Measurements from ENCODE around the gene TCHP.
A peak's percentile ranks its signal among the peaks of the same experiment; 100 is the strongest.
"Not testable (repeated sequence)": the region's sequence is repeated elsewhere in the genome, so short reads cannot be mapped to it uniquely, and the experiment has no call there.

Gene TCHP

DNA sequence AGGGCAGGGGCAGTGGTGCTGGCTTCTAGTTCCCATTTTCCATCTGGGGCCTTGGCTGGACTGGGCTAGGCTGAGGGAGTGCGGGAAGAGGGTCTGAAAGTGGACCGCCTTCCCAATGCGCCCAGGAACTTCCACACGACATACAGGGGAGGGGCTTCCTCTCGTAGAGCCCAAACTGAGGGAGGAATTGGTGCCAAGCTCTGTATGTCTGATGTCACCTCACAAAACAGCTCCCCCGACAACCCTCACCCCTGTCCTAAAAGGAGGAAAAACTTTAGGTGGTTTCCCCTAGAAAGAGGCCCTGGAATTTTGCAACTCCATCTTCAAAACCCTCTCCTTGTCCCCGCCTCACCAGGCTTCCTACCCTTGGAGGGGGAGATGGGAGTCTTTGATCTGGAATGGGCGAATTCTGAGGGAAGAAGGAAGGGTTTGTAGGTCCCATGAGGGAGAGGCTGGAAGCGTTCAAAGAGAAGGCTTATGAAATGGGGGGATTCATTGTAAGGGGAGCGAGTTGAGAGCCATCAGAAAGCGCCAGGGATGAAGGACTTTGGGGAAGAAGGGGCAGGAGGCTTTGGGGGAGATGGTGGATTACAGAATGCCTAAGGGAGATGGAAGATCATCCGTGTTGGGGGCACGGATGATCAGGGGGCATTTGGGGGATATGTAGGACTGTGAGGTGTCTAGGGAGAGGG, 20.6 kb upstream of the TCHP start:
- DNase-seq (ENCODE audit: low spot score) = no peak

DNA sequence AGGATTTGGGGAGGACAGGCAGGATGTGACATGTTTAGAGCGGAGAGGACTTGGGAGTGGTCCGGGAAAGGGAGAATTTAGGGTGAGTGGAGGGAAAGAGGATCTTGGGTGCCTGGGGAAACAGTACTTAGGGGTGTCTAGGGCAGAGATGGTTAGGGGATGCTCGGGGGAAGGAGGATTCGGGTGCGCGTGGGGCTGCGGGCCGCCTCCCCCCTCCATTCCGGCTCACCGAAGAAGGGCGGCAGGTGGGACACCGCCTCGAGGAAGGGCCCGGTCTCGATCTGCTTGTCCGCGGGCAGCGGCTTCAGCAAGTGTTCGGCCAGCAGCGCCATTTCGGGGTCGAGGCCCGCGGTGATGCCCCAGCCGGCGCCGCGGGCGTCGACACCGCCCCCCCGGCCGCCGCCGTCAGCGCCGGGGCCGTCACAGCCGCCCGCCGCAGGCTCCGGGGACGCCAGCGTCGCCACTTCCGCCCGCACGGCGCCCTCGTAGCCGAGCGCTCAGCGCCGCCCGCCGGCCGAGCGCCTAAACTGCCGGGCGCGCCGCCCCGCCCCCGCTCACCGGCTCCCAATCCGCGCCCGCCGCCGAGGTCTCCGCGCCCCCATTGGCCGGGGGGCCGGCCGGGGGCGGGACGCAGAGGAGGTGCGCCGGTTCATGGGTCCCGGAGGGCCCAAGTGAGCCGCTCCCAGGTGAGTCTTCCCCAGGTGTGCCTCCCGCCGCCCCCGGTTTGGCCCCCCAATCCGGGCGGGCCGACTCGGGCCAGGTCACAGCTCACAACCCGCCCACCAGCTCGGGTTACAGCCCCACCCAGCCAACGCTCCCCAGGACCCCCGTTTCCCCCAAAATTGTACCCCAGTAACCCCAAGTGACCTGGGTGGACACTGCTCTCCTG, 19.8 kb upstream of the TCHP start, which contains the start of gene GLTP:
Gene GLTP (minus strand): TSS at position 499 of the 889 bp plus-strand sequence. CDS start 167 bp downstream, at position 332.
- DNase-seq (ENCODE audit: low spot score) = peak; percentile 84

DNA sequence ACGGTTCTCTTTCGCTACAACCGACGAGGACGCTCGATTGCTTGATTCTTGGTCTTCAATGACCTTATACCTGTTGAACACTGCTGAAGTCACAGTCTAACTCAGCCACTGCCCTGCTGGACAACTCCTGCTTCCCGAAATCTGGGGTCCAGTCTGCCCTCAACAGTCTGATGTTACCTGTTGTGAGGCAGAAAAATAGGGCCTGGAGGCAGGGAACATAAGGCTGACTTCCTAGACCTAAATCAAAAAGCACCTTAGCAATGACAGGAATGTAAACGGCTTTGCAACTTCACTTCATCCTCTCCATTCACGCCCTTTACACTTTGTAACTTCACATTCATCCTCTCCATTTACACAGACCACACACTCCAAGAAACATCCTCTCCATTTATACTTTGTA, 19.1 kb upstream of the TCHP start:
- DNase-seq (ENCODE audit: low spot score) = no peak

DNA sequence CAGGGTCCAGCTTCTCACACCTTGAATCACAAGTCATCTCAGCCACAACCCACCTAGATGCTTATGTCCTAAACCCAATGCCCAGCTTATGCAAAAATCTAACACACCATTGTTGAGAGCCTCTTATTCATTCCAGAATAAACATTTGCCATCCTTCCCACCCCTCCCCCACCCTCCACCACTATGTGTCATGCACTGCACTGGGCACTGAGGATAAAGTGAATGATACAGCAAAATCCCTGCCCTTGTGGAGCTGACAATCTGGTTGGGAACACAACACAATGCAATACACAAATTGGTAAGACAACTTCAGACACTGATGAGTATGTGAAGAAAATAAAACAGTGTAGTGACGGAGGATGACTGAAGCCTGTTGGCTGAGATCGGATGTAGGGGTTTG, 18.3 kb upstream of the TCHP start:
- no peak for DNase-seq (ENCODE audit: low spot score)

DNA sequence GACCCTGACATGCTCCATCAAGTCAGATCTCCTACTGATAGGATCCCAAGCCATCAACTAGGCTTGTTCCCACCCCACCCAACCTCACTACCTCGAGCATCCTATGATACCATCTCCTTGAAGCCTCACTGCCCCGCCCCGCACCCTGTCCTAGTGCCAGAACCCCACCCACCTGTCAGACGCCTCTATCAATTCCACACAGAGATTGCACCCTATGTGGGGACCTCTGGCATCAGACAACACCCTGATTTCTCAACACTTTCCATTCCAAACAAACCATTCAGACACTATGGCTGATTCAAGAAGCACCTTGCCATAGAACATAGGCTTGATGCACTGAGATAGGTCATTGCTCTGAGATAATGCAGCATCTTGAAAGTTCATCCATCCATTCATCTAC, 16.6 kb upstream of the TCHP start:
- no peak for DNase-seq (ENCODE audit: low spot score)

DNA sequence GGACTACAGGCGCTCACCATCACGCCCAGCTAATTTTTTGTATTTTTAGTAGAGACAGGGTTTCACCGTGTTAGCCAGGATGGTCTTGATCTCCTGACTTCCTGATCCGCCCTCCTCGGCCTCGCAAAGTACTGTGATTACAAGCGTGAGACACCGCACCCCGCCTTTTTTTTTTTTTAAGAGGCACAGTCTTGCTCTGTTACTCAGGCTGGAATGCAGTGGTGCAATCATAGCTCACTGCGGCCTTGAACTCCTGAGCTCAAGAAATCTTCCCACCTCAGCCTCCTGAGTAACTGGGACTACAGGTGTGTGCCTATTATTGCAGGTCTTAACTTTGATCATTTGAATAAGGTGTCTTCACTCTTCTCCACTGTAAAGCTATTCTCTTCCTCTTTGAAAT, 14.5 kb upstream of the TCHP start:
- no peak for DNase-seq (ENCODE audit: low spot score)

DNA sequence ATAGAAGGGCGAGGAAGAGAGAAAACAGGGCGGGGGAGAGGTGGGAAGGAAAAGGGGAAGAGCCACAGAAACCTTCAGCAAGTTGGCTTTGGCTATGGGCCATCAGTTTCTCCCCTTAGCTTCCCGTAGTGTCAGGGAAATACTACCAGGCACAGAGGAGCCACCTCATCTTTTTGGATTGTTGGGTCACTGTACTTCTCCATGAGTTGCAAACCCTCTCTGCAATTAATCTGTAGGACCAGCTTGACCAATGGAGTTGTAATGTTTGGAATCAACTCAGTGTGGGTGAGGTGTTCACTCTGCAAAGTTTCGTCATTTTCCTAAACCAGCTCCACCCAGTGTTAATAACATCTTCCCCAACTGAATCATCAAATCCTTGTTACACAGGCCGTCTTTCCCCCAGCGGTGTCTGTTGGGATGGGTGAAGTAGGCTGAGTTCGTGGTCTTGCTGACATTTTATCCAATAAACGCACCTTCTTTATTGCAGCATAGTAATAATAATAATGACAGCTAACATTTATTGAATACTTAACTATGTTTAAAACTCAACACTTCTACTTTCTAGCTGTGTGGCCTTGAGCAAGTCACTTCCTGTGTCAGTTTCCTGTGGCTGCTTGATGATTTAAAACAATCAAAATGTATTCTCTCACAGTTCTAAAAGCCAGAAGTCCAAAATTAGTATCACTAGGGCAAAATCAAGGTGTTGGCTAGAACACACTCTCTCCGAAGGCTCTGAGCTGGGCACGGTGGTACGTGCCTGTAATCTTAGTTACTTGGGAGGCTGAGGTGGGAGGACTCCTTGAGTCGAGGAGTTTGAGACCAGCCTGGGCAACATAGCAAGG, 11.7 kb upstream of the TCHP start:
- peak; percentile 96 for DNase-seq (ENCODE audit: low spot score)

DNA sequence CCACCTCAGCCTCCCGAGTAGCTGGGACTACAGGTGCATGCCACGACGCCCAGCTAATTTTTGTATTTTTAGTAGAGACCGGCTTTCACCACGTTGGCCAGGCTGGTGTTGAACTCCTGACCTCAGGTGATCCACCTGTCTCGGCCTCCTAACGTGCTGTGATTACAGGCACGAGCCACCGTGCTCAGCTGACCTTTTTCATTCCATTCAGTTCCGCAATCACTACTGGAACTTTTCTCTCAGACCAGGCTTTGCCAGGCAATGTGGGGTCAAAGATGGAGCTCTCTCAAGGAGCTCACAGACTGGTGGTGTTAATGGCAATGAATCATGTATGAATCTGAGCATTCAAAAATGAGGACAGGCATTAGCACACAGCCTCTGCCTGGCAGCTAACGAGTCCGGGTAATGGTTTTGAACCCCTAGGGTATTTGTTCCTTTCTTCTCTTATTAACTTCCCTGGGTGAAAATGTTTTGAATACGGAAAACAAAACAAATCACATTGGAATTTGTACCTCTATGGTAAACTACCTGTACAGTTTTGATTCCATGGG, 9.4 kb upstream of the TCHP start:
- no peak for DNase-seq (ENCODE audit: low spot score)

DNA sequence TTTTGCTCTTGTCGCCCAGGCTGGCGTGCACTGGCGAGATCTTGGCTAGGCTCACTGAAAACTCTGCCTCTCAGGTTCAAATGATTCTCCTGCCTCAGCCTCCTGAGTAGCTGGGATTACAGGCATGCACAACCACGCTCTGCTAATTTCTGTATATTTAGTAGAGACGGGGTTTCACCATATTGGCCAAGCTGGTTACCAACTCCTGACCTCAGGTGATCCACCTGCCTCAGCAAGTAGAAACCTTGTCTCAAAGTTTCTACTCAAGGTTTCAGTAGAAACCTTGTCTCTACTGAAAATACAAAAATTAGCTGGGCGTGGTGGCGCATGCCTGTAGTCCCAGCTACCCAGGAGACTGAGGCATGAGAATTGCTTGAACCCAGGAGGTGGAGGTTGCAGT, 8.3 kb upstream of the TCHP start:
- not testable (repeated sequence) for DNase-seq (ENCODE audit: low spot score)

DNA sequence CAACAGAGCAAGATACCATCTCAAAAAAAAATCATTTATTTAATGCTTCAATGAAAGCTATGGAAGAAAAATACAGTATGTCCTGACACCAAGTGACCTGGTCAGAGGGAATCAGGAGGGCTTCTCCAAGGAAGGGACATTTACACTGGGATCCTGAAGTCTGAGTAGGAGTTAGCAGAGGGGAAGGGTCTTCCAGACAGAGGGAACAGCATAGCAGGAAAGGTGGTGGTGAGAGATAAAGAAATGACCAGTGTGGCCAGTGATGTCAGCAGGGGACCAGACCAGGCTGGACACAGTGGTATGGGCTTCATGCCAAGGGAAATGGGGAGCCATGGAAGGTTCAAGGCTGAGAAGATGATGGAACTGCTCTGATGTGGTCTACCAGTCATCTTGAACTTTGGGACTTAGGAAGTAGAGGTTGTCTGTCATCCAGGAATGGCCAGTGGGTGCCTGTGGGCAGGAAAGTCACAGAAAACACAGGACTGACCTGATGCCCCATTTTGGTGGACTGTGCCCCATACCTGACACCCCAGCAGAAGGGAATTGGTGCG, 7.8 kb upstream of the TCHP start:
- DNase-seq (ENCODE audit: low spot score) = no peak

DNA sequence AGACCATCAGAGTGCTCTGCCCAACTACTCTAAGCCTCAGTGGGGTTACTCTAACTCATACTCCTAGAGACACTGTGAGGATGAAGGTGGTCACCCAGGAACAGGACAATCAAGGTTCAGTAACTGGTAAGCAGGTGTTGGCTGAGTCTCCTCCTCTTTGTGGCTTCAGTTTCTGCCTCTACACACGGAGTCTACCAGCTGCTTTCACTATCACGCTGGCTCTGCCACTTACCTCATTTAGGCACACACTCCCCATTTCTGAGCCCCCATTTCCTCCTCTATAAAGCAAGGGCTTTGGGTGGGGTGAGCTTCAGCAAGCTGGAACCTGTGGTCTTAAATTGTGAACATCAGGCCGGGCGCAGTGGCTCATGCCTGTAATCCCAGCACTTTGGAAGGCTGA, 7.3 kb upstream of the TCHP start:
- no peak for DNase-seq (ENCODE audit: low spot score)

DNA sequence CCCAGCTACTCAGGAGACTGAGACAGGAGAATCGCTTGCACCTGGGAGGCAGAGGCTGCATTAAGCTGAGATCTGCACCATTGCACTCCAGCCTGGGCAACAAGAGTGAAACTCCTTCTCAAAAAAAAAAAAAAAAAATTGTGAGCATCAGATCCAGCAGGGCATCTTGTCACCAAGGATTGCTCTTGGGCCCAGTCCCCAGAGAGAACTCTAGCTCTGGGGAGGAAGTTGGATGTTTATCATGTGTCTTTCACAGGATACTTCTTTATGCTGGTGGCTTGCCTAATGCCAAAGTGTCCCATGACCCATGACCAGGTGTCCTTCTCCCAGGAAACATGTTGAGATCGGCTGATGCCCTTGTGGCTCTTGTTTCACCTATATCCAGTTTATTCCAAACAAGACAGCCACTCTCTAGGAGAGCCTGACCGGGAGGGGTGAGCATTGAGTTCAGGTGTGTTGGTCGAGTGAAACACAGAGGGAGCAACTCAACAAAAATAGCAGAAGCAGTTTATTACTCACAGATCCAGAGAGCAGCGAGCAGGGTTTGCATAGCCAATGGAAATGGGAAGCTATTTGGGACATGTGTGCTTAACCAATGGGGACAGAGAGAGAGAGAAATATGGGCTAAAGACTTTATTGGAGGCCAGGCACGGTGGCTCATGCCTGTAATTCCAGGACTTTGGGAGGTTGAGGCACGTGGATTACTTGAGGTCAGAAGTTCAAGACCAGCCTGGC, 6.6 kb upstream of the TCHP start:
- no peak for DNase-seq (ENCODE audit: low spot score)

DNA sequence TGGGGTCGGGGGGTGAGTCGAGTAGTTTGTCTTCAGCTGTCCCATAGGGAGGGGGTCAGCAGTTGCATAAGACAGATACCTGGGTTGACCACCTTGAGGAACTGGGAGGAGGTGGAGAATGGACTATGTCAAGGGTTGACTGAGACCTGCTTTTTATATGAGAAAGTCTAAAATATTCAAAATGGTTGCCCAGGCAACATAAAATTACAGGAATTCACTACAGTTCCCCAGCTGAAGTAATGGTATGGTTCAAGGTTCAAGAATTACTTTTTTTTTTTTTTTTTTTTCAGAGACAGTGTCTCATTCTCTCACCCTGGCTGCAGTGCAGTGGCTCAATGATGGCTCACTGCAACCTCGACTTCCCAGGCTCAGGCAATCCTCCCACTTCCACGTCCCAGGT, 5.1 kb upstream of the TCHP start:
- no peak for DNase-seq (ENCODE audit: low spot score)

DNA sequence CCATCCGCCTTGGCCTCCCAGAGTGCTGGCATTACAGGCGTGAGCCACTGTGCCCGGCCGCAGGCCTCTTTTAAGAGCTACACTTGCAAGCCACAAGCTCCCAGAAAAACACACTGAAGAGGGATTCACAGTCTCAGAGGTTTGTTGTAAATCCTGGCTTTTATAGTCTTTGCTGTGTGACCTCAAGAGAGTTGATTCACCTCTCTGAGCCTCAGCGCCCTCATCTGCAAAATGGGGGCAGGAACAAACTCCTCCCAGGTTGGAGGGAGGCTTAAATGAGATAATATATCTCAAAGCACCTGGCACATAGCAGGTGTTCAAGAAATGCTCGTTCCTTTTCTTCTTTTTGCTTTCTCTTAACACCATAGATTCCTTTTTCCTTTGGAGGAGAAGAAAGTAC, 3.9 kb upstream of the TCHP start:
- DNase-seq (ENCODE audit: low spot score) = no peak

DNA sequence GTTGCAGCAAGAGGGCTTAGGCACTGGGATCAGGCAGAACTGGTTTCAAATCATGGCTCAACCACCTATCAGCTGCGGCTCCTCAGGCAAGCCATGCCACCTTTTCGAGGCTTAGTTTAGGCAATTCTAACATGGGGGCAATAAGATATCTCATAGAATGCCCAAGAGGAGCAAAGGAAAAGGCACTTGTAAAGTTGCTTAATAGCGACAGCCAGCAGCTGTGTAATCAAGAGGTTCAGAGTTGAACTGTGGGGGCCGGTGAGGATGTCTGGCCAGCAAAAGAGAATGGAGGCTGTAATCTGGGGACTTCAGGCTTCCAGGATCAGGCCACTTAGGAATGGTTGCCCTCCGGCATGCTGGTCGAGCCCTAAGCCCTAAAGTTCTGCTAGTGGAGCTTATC, 3.0 kb upstream of the TCHP start:
- DNase-seq (ENCODE audit: low spot score) = no peak

DNA sequence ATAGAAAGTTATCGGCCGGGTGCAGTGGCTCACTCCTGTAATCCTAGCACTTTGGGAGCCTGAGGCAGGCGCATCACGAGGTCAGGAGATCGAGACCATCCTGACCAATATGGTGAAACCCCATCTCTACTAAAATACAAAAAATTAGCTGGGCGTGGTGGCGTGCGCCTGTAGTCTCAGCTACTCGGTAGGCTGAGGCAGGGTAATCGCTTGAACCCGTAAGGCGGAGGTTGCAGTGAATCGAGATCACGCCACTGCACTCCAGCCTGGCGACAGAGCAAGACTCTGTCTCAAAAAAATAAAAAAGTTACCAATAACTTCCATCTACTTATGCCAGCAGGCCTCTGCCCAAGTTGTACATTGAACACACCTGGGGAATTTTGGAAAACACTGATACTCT, 729 bp upstream of the TCHP start:
- not testable (repeated sequence) for DNase-seq (ENCODE audit: low spot score)

DNA sequence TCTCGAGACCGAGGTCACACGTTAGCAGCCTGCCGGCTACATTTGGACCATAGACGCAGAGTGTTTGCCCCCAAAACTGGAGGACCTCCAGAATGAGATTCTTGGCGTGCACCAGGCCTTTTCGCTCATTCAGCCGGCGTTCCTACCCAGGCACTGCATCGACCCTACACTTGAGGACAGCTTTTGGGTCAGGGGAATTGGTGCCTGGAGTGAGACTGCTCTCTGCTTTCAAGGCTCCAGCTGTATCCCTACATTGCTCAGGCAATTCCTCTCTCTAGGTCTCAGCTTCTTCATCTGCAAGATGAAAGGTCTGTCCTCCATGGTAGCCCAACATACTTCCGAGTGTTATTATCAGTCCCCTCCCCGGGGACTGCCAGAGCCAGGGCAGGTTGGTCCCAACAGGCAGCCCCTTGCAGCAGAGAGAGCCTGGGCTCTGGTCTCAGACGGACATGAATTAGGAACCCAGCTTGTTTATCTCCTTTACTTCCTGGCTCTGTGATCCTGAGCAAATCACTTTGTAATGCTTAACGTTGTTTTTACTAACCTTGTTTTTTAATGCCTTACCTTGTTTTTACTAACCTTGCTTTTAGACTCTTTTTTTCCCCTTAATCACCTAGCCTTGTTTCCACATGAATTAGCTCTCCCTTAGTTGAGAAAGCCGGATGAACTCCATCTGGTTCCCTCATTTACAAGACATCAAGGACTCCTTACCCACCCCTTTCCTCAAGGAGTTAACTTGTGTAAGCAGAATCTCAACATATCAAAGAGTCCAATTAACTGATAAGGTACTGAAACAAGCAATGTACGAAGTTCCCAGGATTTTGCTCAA, 892 bp downstream of the TCHP start:
- peak; percentile 28 for DNase-seq (ENCODE audit: low spot score)

DNA sequence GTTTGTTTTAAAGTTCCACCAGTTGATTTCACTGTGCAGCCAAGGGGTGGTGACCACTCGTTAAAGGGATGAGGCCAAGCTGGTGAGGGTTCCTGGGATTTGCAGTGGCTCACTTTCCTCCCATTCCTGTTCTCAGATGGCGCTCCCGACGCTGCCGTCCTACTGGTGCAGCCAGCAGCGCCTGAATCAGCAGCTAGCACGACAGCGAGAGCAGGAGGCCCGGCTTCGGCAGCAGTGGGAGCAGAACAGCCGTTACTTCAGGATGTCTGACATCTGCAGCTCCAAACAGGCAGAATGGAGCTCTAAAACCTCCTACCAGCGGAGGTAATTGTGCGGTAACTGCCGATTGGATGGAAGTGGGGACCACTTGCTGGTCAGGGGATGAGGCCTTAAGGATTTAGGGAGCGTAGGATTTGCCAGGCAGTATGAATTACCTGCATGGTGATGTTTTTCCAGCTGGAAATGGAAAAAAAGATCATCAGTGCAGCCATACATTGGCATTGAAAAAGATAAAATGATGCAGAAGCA, 2.9 kb downstream of the TCHP start:
- no peak for DNase-seq (ENCODE audit: low spot score)

DNA sequence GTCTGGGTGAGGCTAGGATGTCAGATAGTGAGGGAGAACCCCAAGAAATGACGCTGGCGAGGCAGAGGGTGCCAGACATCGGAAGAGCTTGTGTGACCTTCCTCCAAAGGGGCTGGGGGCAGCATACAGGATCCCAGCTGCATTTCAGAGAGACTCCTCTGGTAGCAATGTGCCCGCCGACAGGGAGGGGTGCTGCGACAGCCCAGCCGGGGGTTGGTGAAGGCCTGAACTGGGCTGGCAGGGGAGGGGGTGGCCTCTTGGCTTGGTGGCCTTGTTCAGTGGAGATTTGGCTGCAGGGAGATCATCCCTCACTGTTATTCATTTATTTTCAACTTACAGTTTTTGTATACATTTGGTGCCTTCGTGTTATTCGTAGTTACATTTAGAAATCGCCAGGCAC, 5.2 kb downstream of the TCHP start:
- DNase-seq (ENCODE audit: low spot score) = no peak
